HG03442 (cell line): ENCODE measurements around the gene HMCN1.
"Not testable (repeated sequence)": the region's sequence is repeated elsewhere in the genome, so short reads cannot be mapped to it uniquely, and the experiment has no call there.

Source experiments
- ATAC-seq: cut with Tn5 transposase; IDR thresholded peaks from one replicate; pipeline ENCODE4 v1.9.1; 2021; ENCODE audit warnings: mild to moderate bottlenecking, moderate library complexity; ENCODE audit not compliant: unreplicated experiment

Gene HMCN1

DNA sequence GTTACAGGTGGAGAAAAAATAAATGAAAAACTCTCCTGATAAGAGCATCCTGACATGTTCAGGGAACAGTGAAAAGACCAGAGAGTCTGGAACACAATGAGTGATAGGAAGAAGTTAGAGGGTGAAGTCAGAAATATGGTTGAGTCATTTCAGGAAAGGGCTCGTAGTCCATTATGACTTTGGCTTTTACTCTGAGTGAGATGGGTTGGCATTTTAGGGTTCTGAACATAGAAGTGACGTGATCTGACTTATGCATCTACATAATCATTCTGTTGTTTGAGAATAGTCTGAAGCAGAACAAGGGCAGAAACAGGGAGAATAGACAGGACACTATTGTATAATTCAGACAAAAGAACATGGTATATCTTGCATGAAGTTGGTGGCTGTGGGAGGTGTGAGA, 5.8 kb downstream of the HMCN1 start:
- peak; percentile 79 for ATAC-seq

DNA sequence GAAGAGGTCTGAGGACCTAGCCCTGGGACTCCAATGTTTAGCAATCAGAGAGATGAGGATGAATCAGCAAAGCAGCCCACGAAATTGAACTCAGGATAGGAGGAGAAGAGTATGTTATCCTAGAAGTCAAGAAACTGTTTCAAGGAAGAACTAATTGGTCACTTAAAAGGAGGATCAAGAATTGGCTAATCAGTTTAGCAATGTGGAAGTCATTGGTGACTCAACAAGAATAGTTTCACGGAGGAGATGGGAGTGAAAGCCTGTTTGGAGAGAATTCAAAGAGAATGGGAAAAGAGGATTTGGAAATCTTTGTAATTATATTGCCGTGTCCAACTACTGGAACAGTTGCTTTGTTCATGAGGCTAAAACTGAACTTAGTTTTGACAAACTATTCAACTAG, 7.4 kb downstream of the HMCN1 start:
- no peak for ATAC-seq

DNA sequence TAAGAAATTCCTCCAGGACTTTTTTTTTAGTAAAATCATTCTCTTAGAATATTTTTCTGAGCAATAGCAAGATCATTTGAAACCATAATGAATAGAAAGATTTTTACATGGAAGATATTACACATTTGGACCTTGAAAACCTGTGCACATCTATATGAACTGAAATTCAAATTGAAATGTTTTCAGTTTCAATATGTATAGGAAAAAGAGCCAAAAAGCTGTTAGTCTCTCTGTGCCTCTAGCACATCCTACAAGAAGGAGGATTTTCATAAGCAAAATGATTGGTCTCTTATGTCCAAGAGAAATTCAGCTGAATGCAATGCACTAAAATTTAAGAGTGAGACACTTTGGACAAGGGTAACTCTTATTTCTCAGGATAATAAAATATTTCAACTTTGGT, 8.2 kb downstream of the HMCN1 start:
- ATAC-seq = no peak

DNA sequence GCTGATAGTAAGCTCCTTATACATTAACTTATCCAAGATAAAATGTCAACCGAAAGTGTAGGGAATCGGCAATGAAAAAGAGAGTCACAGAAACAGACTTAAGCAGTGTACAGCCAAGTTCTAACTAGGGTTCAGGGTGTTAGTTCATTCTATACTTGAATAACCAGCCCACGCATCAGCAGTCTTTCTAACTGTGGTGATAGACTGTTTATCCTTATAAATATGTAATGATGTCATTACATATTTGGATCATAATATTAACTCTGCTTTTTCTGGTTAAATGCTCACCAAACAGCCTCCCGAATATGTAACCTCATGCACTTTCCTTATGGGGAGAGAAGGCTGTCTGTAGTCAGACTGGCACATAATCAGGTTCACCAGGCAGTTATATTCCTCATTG, 11.0 kb downstream of the HMCN1 start:
- no peak for ATAC-seq

DNA sequence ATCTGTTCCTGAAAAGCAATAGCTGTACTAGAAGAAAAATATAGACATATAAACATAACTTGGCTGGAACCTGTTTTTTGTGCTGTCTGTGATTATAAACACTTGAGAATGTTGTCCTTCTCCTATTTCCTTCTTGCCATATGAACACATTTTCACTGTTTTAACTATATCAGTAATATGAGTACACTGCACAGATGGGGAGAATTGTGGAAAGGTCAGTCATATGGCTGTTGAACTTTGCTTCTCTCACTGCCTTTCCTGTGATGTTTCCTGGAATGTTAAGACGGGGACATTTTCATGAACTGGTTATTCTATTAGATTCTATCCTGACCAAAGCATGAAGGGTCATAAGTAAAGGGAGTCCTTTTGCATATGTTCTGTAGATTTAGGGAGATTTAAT, 24.9 kb downstream of the HMCN1 start:
- no peak for ATAC-seq

DNA sequence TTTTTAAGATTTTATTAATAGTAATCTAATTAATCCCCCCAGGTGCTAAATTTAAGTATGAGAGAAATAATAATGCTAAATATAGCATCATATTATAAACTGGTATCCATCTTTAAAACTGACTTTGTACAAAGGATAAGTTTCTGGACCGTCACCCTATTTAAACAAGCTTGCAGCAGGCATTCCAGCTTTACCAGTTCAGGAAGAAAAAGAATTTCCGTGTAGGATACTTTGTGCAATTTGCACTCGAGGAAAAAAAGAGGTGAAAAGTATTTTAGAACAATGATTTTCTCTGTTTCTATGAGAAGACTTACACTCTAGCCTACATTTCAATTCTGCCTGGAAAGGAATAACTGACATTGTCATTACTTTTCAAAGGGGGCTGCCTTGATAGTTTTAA, 27.6 kb downstream of the HMCN1 start:
- no peak for ATAC-seq

DNA sequence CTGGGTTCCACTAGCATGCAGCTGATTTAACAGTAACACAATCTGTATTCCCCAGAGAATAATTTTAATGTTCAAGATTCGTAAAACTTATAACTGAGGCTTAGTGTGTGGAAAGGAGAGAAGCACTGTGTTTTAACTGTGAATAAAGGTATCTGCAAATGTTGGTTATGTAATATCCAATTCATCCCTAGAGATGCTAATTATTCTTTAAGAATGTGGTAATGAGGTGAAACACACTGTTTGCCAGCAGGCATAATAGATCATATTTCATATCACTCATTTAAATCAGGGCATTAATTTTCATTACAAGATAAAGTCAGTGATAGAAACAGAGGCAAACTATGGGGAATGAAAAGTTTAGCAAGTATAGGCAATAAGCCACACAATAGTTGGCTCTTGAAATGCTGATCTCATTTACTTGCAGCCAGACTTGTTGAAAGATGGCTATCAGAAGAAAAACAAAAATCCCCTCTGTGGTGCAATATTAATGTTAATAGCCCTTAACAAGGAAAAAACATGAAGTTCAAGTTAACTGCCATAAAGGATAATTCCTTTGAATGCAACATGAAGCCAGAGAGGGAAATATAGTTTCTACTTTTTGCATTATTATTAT, 33.4 kb downstream of the HMCN1 start:
- ATAC-seq = no peak

DNA sequence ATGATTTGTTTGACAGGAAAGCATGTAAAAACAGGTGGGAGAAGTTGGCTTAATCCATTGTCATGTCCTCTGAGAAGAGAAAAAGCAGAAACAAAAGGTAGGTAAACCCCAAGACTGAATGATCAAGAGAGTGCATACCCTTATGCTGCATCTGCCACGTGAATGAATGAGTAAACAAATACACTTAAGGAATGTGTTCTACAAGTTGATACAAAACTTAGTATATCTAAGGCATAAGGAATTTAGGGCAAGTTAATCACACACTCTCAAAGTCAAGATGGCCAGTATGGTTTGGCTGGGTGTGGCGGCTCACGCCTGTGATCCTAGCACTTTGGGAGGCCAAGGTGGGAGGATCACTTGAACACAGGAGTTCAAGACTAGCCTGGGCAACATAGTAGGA, 34.2 kb downstream of the HMCN1 start:
- no peak for ATAC-seq

DNA sequence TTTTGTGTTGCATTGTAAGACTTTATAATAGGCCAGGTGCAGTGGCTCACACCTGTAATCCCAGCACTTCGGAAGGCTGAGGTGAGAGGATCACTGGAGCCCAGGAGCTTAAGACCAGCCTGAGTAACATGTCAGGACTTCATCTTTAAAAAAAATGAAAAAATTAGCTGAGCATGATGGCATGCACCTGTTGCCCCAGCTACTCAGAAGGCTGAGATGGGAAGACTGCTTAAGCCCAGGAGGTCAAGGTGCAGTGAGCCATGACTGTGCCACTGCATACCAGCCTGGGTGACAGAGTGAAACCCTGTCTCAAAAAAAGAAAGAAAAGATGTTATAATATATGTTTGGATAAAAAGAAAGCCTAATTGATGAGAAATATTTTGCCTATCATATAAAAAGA, 34.9 kb downstream of the HMCN1 start:
- ATAC-seq = no peak

DNA sequence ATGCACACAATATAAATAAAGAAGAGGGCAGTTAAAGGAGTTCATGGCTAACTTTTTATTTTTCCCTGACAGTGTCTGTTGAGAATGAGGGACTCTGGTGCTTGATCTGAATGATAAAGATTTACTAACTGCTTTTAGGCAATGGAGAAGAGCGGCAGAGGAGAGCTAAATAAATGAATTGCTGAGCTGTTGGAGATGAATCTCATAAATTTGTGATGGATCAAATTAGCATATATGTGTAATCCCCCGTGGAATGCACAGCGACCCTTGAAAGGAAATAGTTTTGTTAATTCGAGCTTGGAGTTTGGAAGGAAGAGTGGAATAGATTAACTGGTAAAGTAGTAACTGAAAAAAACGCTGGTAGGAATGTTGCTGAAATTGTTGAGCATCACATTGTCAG, 40.2 kb downstream of the HMCN1 start:
- no peak for ATAC-seq

DNA sequence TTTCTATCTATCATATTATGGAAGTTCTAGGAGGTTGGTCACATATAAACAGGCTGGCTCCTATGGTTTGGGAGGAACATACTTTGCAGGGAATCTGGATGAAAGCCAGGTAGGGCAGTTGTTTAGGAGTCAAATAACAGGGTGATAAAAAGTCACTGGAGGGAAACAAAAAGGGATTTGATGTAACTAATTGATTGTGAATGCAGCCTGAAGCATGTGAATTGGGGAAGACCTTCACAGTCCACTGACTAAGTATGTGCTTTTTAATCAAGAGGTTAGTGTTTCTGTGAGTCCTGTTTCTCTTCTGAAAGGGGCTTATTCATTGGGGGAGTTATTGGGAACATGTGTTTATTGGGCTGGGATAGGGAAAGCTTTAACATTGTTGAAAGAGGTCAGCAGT, 41.3 kb downstream of the HMCN1 start:
- no peak for ATAC-seq

DNA sequence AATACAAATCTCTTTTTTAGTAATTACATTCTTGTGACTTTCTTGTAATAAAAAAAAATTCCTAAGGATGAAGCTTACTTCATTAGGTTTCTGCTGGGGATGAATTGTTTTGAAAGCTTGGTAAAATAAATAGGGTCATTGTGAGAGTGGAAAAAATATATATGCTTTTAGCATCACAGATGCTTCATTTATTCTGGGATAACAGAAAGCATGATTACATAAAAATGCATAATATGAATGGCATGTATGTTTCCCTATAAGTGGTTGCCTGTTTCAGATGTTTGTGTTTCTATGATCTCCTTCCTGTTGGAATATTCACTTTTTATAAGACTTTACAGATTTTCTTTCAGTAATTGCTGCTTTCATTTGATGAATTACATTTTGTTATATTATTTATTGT, 42.3 kb downstream of the HMCN1 start:
- no peak for ATAC-seq

DNA sequence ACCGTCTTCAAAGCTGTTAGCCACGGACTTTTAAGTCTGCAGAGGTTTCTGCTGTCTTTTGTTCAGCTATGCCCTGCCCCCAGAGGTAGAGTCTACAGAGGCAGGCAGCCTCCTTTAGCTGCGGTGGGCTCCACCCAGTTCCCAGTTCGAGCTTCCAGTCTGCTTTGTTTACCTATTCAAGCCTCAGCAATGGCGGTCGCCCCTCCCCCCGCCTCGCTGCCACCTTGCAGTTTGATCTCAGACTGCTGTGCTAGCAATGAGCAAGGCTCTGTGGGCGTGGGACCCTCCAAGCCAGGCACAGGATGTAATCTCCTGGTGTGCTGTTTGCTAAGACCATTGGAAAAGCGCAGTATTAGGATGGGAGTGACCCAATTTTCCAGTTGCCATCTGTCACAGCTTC, 49.7 kb downstream of the HMCN1 start:
- ATAC-seq = not testable (repeated sequence)

DNA sequence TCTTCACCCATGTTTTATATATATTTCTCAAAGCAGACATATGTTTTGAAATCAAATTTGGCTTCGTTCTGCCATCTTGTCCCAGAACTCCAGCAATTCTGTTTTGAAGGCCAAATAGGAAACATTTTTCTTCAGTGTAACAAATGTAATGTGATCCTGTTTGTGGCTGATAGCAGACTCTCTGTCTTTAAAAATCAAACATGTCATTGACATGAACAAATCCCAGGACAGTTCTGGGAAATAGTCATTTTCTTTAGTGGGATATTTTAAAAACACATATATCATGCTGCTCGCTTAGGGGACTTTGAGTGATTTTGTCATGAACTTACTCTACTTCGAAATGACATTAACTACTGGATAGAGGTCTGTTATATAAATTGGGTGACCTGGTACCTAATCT, 51.4 kb downstream of the HMCN1 start:
- no peak for ATAC-seq

DNA sequence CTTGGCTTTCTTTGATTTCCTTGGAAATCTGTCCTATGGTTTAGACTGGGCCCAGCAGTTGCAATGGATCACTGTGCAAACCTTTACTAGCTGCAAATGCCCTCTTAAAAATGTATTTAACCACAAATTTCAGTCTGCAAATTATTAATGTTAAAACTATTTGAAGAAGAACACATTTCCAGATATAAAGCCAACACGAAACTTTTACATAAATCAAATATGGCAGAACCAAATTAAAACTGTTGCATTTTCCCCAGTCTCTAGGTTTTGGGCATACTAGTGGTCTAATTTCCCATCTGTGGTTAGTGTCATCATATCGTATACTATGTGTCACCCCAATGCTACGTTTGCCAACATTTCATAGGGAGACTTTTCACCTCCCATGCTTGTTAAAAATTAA, 52.3 kb downstream of the HMCN1 start:
- no peak for ATAC-seq

DNA sequence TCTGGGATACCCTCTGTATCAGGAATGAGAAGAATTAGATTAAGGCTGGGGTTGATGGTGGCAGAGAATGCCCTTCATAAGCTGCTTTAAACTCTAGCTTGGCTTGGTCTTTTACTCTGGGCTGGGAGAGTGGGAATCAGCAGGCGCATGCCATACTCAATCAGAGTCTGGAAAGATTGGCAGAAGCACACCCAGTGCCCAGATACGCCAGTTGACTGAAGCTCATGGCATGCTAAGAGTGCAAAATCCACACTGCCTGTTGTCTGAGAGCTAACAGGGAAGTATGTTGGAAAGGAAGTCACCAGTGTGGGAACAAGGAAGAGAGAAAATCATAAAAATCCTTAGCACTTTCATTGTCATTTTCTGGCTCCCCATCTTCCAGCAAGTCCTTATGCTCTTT, 53.0 kb downstream of the HMCN1 start:
- no peak for ATAC-seq

DNA sequence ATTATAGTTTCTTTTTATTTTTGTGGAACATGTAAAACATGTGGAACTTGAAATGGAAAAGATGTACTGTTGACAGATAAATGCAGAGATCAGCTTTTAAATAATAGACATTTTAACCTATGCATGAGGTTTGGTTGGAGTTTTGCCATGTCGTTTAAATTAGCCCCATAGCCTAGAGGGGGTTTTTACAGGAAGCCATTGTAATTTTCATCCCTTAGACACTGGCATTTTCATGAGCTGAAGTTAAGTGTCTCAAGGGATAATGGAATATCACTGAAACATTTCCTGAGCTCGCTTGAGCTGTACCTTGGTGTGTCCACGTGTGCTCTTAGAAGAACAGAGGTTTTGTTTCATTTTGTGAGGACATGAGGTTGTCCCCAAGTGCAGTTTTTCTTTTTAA, 54.2 kb downstream of the HMCN1 start:
- no peak for ATAC-seq

DNA sequence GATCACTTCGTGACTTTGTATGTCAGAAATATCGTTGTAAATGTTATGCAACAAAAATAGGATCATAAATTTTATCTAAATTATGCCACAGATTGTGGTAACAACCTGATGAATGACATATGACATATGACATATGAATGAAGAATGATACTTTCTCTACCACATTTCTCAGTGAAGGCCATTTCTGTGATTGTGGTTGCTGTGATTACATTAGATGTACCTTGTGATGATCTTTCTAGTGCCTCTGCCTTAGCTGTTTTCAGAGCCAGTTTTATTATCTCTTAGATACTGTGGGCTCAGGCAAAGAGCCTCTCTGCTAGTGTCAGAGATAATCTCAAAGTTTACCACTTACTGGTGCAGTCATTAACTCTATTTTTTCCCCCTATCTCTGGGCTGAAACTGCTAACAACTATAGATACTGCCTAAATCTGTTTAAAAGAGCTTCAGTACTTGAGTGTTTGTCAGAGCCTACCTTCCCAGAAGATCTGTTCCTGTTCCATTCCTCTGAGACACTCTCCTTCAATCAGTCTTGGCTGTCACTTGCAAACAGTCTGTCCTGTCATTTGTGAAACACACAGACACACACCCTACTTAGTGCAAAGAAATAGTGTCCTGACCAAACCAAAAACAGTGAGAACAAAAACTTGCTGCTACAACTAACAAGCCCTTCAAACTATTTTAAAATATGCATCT, 55.5 kb downstream of the HMCN1 start:
- no peak for ATAC-seq

DNA sequence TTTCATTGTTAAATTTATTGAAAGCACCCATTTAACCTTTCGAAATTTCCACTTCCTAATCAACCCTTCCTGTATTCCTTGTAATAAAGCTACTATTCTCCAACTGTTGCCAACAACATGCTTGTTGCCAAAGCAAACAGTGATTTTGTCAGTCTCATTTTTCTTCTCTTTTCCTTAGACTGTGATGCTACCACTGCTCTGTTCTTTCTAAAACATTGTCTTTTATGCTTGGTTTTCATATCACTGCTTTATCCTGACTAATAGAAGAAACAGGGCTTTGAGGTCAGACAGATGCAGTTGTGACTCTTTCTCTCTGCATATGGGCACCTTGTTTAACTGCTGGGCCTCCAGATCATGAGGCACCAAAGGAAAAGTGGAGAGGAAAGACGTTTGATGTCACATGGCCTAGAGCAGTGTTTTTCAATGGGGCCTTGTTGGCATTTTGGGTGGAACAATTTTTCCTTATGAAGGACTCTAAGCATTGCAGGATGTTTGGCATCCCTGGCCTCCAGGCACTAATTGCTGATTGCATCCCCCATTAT, 56.1 kb downstream of the HMCN1 start:
- ATAC-seq = no peak

DNA sequence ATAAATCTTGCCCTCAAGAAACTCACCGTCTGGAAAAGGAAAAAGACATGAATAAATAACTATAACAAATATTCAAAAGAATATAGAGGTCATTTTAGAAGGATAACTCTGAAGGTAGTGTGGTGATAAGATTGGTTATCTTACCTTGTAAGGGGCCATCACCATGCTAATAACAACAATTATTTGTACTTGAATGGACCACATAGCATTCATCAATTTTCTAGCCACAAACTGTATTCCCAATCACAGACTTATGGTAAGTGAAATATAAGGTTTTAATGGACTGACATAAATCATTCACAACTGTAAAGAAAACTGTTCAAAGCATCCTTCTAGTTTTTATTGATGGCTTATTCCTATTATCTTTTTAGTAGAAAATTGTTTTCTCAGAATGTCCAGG, 57.8 kb downstream of the HMCN1 start:
- ATAC-seq = no peak

DNA sequence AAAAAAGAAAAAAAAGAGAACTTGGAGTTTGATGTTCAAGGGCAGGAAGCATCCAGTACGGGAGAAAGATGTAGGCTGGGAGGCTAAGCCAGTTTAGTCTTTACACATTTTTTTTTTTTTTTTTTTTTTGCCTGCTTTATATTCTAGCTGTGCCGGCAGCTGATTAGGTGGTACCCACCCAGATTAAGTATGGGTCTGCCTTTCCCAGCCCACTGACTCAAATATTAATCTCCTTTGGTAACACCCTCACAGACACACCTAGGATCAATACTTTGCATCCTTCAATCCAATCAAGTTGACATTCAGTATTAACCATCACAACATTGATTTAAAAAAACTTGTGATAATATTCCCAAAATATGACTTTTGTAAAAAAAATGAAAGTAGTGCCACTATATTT, 60.3 kb downstream of the HMCN1 start:
- not testable (repeated sequence) for ATAC-seq

DNA sequence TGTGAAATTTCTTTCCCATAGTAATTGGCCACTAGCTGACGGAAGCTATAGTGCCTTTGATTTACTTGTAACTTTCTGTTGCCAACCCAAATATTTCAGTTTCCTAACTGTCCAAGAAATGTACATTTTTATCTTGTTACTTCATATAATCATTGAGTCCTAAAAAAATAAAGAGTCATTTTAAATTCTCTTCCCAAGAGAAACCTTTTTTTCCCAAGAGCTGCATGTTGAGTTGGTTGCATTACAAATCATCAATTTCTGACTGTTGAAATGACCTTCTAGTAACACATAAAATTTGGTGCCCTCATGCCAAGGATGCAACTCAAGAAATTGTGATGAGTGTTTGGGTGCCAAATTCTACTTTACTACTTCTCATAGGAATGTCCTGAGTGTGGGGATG, 61.0 kb downstream of the HMCN1 start:
- ATAC-seq = no peak

DNA sequence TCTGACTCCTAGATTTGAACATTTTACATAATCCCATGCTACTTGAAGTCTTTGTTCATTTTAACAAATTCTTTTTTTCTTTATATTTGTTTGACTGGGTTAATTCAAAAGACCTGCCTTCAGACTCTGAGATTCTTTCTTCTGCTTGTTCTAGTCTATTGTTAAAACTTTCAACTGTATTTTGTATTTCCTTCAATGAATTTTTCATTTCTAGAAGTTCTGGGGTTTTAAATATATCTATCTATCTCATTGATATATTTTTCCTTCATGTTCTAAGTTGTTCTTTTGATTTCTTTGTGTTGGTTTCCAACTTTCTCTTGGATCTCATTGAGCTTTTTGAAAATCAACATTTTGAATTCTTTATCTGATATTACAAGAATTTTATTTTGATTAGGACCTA, 64.3 kb downstream of the HMCN1 start:
- ATAC-seq = no peak
